GM21717 (cell line): ENCODE measurements around the gene SPIN4.
"Not testable (repeated sequence)": the region's sequence is repeated elsewhere in the genome, so short reads cannot be mapped to it uniquely, and the experiment has no call there.

ENCODE experiments used
- ATAC-seq: cut with Tn5 transposase; IDR thresholded peaks from one replicate; pipeline ENCODE4 v1.9.1; 2021; ENCODE audit warnings: mild to moderate bottlenecking, moderate library complexity; ENCODE audit not compliant: unreplicated experiment

SPIN4 gene

GRCh38 chrX:63350941-63351616 is at the start of gene SPIN4:
Gene SPIN4 (minus strand): TSS chrX:63351332. CDS start chrX:63350819, 513 bp downstream.
- ATAC-seq: peak; percentile 92

DNA sequence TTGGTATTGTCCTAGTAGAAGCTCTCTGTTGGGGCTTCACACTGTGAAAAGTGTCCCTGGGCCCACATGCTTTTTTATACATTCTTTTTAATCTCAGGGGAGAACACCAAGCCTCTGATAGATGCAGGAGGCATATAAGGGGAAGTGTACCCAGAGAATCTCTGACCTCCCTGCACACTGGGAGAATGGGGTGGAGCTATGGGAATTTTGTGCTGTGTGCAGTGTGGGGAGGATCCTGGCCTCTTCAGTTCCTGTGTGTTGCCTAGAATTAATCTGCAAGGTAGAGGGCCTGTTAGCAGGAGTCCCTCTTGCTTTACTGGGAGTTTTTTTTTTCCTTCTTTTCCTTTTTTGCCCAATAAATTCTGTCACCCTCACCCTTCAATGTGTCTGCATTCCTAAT is 49.2 kb upstream of the SPIN4 start:
- no peak for ATAC-seq

DNA sequence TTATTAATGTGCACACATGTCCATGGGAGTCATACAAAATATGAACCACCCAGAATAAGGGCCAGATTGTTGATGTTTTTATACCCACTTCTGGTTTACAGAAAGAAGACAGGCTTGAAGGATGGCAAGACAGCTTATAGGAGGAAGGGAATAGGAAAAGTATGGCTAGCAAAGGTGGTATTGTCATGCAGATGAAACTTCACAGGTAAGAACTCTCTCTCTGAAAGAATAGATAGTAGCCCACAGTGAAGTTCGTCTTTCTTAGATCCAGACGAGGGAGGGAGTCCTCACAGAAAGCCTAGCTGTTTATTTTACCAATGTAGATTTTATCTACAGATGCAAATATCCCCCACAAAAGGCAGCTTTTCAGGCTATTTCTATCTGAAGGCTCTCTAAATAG is 43.7 kb upstream of the SPIN4 start:
- no peak for ATAC-seq

- ATAC-seq: not testable (repeated sequence)
Measured at GRCh38 chrX:63393094-63393493, 42.0 kb upstream of the SPIN4 start.

- no peak for ATAC-seq
Measured at GRCh38 chrX:63387411-63387810, 36.3 kb upstream of the SPIN4 start.

GRCh38 chrX:63384263-63384662 is 33.1 kb upstream of the SPIN4 start:
- not testable (repeated sequence) for ATAC-seq

GRCh38 chrX:63373012-63373411 is 21.9 kb upstream of the SPIN4 start:
- ATAC-seq: not testable (repeated sequence)

- not testable (repeated sequence) for ATAC-seq
Measured at GRCh38 chrX:63367699-63368098, 16.6 kb upstream of the SPIN4 start.

DNA sequence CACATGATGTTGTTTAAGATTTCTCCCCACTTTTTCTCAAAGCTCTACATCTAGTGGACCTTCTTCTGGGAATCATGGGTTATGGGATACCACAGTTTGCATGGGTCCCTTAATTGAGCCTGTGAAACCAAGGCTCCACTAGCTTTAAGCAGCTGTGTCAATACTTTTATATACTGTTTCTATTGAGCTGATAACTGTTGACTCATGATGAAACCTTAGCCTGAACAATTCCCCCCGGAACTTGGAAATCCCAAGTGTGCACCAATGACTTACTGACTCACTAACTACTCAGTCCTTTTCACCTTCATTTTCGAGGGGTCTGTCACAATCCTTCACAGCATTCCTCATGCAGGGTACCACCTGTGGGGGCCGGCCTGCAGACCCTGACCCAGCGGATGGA is 12.7 kb upstream of the SPIN4 start:
- ATAC-seq: no peak

DNA sequence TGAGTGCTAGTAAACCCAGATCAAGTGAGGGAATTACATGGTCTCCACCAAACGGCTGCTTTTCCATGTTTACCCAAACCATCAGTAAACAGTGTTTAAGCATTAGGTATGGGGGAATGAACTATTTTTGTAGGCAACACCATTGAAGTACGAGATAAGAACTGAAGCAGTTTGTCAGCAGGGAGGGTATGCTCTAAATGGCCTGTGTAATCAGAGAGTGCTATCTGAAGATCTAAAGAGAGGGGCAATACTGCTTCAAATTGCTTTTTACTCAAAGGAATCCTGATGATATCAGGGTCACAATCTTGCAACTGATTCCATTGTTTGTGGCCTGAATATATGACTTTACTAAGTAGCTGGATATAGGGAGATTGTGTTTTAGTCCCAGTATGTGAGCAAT is 10.4 kb upstream of the SPIN4 start:
- ATAC-seq: no peak

DNA sequence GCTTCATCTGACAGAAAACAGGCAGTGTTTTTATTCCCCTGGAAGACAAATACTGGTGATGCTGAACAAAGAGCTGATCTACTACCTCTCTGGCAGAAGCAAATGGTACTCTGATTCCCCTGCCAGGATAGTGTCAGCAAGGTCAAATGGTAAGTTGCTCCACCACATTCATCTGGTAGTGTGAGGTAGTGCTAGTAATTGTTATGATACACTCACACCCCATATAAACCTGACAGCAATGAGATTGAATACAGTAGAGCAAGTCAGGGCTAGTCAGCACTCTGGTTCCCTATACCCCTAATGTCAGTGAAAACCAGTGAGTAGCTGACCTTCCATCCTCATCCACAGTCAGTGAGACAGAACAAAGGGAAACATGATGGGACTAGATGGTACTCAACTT is 3.4 kb upstream of the SPIN4 start:
- ATAC-seq: no peak

- ATAC-seq: peak; percentile 48
Measured at GRCh38 chrX:63350465-63350877, 661 bp downstream of the SPIN4 start.

DNA sequence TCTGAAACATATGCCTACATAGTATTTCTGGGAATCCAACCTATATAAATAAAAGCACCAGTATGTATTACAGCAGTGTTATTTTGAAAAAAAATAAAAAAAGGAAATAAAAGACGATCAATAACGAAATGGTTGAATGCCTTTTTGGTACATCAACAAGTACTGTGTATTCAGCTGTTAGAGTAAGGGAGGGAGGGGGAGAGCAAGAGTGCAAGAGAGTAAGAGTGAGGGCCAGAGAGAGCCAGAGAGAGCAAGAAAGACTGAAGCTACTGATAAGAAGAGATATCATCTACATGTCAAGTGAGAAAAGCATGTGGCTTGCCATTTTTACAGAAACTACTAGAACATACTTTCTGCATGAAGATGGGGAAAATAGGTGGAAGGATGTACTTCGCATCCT is 1.8 kb downstream of the SPIN4 start:
- ATAC-seq: no peak

DNA sequence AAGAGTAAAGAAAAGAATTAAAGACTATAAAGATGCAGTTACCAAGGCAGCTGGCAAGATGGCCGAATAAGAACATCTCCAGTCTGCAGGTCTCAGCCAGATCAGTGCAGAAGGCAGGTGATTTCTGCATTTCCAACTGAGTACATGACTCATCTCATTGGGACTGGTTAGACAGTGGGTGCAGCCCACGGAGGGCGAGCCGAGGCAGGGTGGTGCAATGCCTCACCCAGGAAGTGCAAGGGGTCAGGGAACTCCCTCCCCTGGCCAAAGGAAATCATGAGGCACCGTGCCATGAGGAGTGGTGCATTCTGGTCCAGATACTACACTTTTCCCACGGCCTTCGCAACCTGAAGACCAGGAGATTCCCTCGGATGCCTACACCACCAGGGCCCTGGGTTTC is 20.5 kb downstream of the SPIN4 start:
- no peak for ATAC-seq

DNA sequence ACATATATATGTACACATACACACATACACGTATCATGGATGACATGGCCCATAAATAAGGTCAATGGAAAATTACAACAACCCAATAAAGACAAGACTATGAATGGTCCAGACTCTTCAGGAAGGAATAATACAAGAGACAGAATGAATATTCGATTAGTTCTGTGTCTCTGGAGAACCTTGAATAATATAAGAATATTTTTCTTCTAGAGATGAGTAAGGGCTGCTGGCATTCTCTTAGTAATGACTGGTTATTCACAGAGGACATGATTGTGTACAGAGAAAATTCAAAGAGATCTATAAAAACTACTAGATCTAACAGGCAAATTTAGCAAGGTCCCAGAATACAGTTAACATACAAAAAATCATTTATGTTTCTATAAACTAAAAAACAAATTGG is 23.3 kb downstream of the SPIN4 start:
- no peak for ATAC-seq

DNA sequence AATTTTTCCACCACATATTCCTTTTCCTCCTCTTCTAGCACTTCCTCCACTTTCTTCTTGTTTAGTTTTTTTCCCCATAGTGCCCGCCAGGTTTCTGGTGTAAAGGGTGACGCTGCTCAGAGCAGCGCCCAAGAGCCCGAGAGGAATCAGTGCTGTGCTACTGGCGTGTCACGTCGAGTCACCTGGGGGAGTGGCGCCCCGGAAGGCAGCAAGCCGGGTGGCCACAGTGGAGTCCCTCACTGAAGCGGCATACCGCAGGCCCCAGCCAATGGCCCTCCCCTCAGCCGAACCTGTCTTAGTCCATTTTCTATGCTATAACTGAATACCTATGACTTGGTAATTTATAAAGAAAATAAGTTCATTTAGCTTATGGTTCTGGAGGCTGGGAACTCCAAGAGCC is 51.5 kb downstream of the SPIN4 start:
- no peak for ATAC-seq
